Hepatocyte (in vitro differentiated cells): ENCODE data around the gene CNFN.

Source experiments
- EZH2 ChIP-seq: fragments of 200-600 bp; sonication (generic); IDR thresholded peaks from 2 replicates; pipeline ENCODE4 v1.6.1; 2016; ENCODE audit warnings: antibody characterized with exemption, mild to moderate bottlenecking, borderline replicate concordance
- EZH2phosphoT487 ChIP-seq: fragments of 200-600 bp; sonication (generic); IDR thresholded peaks from one replicate; pipeline ENCODE4 v1.6.1; 2018; ENCODE audit warnings: antibody characterized with exemption, mild to moderate bottlenecking, low read depth, moderate library complexity; ENCODE audit not compliant: unreplicated experiment, severe bottlenecking
- TF ChIP-seq, protein P1 (sequence below): fragments of 200-600 bp; sonication (generic); IDR thresholded peaks from 2 replicates; pipeline ENCODE4 v1.5.1; 2016; ENCODE audit warnings: antibody characterized with exemption, mild to moderate bottlenecking; ENCODE audit not compliant: poor library complexity

DNA sequence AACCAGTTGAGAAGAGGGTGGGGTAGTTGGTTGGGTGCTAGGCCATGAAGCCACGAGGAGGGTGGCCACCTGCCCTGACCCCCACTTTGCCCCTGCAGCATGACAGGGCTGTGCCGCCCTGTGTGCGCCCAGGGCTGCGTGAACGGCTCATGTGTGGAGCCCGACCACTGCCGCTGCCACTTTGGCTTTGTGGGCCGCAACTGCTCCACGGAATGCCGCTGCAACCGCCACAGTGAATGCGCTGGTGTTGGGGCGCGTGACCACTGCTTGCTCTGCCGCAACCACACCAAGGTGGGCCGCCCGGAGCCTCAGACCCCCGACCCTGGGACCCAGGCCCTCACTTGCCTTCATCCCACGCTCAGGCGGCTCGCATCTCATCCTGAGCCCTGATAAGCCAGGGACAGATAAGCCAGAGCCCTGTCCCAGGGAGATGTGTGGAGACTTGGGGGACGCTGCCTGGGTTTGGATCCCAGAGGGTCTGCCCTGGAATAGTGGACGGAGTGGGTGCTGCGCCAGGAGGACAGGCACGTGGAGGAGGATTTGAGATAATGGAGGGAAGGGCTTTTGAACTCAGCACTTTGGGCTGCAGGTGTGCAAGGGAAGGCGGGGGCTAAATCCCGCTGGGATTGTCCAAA is 20.5 kb downstream of the CNFN start:
- TF ChIP-seq, protein P1, sequence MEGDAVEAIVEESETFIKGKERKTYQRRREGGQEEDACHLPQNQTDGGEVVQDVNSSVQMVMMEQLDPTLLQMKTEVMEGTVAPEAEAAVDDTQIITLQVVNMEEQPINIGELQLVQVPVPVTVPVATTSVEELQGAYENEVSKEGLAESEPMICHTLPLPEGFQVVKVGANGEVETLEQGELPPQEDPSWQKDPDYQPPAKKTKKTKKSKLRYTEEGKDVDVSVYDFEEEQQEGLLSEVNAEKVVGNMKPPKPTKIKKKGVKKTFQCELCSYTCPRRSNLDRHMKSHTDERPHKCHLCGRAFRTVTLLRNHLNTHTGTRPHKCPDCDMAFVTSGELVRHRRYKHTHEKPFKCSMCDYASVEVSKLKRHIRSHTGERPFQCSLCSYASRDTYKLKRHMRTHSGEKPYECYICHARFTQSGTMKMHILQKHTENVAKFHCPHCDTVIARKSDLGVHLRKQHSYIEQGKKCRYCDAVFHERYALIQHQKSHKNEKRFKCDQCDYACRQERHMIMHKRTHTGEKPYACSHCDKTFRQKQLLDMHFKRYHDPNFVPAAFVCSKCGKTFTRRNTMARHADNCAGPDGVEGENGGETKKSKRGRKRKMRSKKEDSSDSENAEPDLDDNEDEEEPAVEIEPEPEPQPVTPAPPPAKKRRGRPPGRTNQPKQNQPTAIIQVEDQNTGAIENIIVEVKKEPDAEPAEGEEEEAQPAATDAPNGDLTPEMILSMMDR, result no peak
- no peak for TF ChIP-seq EZH2
- no peak for TF ChIP-seq EZH2phosphoT487
